Measurements from ENCODE around the gene MAN1A1.

- TF ChIP-seq CTCF (IDR thresholded peaks at IDR 0.05; ENCODE audit: control extremely low read depth in 1 of 3, insufficient read depth in 1 of 3, low read depth in 1 of 3, low read length in 3 of 3) (no peak), ATF2 (IDR thresholded peaks at IDR 0.05; ENCODE audit: low read length) (no peak), MAX (IDR thresholded peaks at IDR 0.05) (no peak), EZH2 (IDR thresholded peaks at IDR 0.05; ENCODE audit: low read depth, low read length, severe bottlenecking) (no peak)
Observed at GRCh38 chr6:119182875-119183274, 166.7 kb downstream of the MAN1A1 start.
